Endothelial cell of umbilical vein (primary cell): ENCODE data around the gene PIK3AP1. TPM values are rescaled to one million over a fixed set of nuclear protein-coding genes. Genes with fewer than 3 reads are reported as not detected.

Experiments used
- BruUV-seq: library from RNA; stranded (reverse); fragments of 400-500 nt; replicated peaks from 2 replicates; lab custom pipeline; 2021; lab: Mats Ljungman, UMichigan
- CTCF ChIA-PET: fragments of 300-600, 350-600 bp; sonication (Branson Sonifier 250); formaldehyde crosslinking; loops from one replicate; lab custom pipeline; 2021; ENCODE audit warnings: antibody characterized with exemption, inconsistent platforms; lab: Charles Lee
- POLR2A ChIA-PET: fragments of 300-600, 350-600 bp; sonication (Branson Sonifier 250); formaldehyde crosslinking; loops from one replicate; lab custom pipeline; 2021; ENCODE audit warnings: antibody characterized with exemption, inconsistent platforms; lab: Charles Lee
- DNase-seq: peaks from one replicate; pipeline ENCODE4 v3.0.0-alpha.2; 2011; ENCODE audit warnings: low read depth, low spot score
- FAIRE-seq: peaks from 2 replicates; lab custom pipeline; 2011; peaks lifted over from hg19 to GRCh38; lab: Jason Lieb, UNC
- H2AFZ ChIP-seq: 2 replicates; pipeline ENCODE4 v1.6.0; 2012; ENCODE audit warnings: low read depth, low read length, control low read depth, inconsistent platforms
- H3K27ac ChIP-seq: 2 replicates; pipeline ENCODE4 v1.5.1; 2011; ENCODE audit warnings: low read depth, mild to moderate bottlenecking, control low read depth, low read length, moderate library complexity; ENCODE audit not compliant: insufficient read depth
- H3K27me3 ChIP-seq, 2 experiments: 2 replicates each; pipeline versions ENCODE4 v1.6.0 to v1.6.1; 2011; ENCODE audit warnings: low read length in 2 of 2, mixed read lengths in 1 of 2; ENCODE audit not compliant: control insufficient read depth in 2 of 2, insufficient read depth in 2 of 2
- H3K36me3 ChIP-seq, 2 experiments: 2 replicates in 1 of 2; 3 replicates in 1 of 2; pipeline ENCODE4 v1.5.1; 2011; ENCODE audit warnings: low read length in 2 of 2, mild to moderate bottlenecking in 1 of 2, moderate library complexity in 1 of 2; ENCODE audit not compliant: control insufficient read depth in 2 of 2, insufficient read depth in 2 of 2; ENCODE audit errors: extremely low read depth in 1 of 2
- H3K4me1 ChIP-seq: 3 replicates; pipeline ENCODE4 v1.5.1; 2011; ENCODE audit warnings: mild to moderate bottlenecking, low read length; ENCODE audit not compliant: control insufficient read depth, insufficient read depth; ENCODE audit errors: extremely low read depth
- H3K4me2 ChIP-seq: 2 replicates; pipeline ENCODE4 v1.6.1; 2011; ENCODE audit warnings: low read length, control low read depth, mixed read lengths; ENCODE audit not compliant: insufficient read depth
- H3K4me3 ChIP-seq, 3 experiments: fragments of 200-600 bp in 1 of 3; sonication (generic), shearing (Covaris generic) in 1 of 3; replicated peaks in 1 of 3; 2 replicates each; pipeline ENCODE4 v1.5.1; 2011 to 2016; ENCODE audit warnings: control low read depth in 3 of 3, low read length in 3 of 3, mild to moderate bottlenecking in 2 of 3, inconsistent platforms in 1 of 3, low read depth in 1 of 3, moderate library complexity in 1 of 3; ENCODE audit not compliant: insufficient read depth in 1 of 3
- H3K79me2 ChIP-seq: 2 replicates; pipeline ENCODE4 v1.6.0; 2012; ENCODE audit warnings: low read length, inconsistent platforms; ENCODE audit not compliant: control insufficient read depth, insufficient read depth
- H3K9ac ChIP-seq: replicated peaks from 2 replicates; pipeline ENCODE3; 2011; ENCODE audit warnings: low read length, control low read depth; ENCODE audit not compliant: insufficient read depth; ENCODE audit errors: extremely low read depth
- H3K9me1 ChIP-seq: replicated peaks from 3 replicates; pipeline ENCODE4 v1.6.0; 2011; ENCODE audit warnings: mild to moderate bottlenecking, low read length; ENCODE audit not compliant: control insufficient read depth, insufficient read depth; ENCODE audit errors: extremely low read depth
- H3K9me3 ChIP-seq: replicated peaks from 2 replicates; pipeline ENCODE4 v1.5.1; 2012; ENCODE audit warnings: low read length, inconsistent platforms; ENCODE audit not compliant: control insufficient read depth, insufficient read depth
- H4K20me1 ChIP-seq: replicated peaks from 2 replicates; pipeline ENCODE3; 2011; ENCODE audit warnings: mild to moderate bottlenecking, low read length; ENCODE audit not compliant: control insufficient read depth, insufficient read depth; ENCODE audit errors: extremely low read depth
- EZH2 ChIP-seq: IDR thresholded peaks from 2 replicates; pipeline ENCODE4 v1.6.1; 2012; ENCODE audit warnings: borderline replicate concordance, low read depth, mild to moderate bottlenecking, moderate library complexity, low read length, inconsistent platforms; ENCODE audit not compliant: severe bottlenecking
- FOS ChIP-seq: IDR thresholded peaks from 2 replicates; pipeline ENCODE4 v1.6.1; 2011; ENCODE audit warnings: mild to moderate bottlenecking, low read length, moderate library complexity, borderline replicate concordance; ENCODE audit not compliant: insufficient read depth
- GATA2 ChIP-seq: IDR thresholded peaks from 2 replicates; pipeline ENCODE4 v1.7.0; 2011; ENCODE audit warnings: low read depth, mild to moderate bottlenecking, moderate library complexity, mixed read lengths, low read length; ENCODE audit not compliant: insufficient read length, insufficient read depth
- JUN ChIP-seq: IDR thresholded peaks from 2 replicates; pipeline ENCODE4 v1.6.1; 2011; ENCODE audit warnings: borderline replicate concordance, low read depth; ENCODE audit not compliant: insufficient read length, insufficient read depth
- MYC ChIP-seq: IDR thresholded peaks from one replicate; pipeline ENCODE4 v1.6.1; 2011; ENCODE audit warnings: mild to moderate bottlenecking, low read depth, low read length
- POLR2A ChIP-seq: IDR thresholded peaks from 2 replicates; pipeline ENCODE4 v1.6.1; 2012; ENCODE audit warnings: low read depth, mild to moderate bottlenecking, control low read depth, low read length
- POLR2AphosphoS5 ChIP-seq: IDR thresholded peaks from 2 replicates; pipeline ENCODE4 v1.6.1; 2012; ENCODE audit warnings: low read depth, mild to moderate bottlenecking, control low read depth, low read length, moderate library complexity; ENCODE audit not compliant: insufficient read depth
- dilution Hi-C: fragments of 300-500 bp; cut with MboI; formaldehyde crosslinking; loops from one replicate; pipeline ENCODE4 v1.15.0; 2019; ENCODE audit warnings: low sequenced_read_pairs; ENCODE audit not compliant: extremely low pct_ligation_motif_present
- intact Hi-C: fragments of 100-400 bp; cut with micrococcal nuclease; formaldehyde crosslinking; loops from one replicate; pipeline ENCODE4 v1.10.0; 2022
- polyA plus RNA-seq, 4 experiments: library from polyadenylated mRNA; depleted of rRNA in 3 of 4; stranded (reverse) in 3 of 4; unstranded in 1 of 4; fragments of >200 nt; gene quantifications; 2 replicates each; pipeline versions ENCODE4 v1.2.1 to v1.2.3, GENCODE V29; 2011 to 2012; ENCODE audit warnings: missing spikeins in 1 of 4
- total RNA-seq: library from RNA; stranded (reverse); gene quantifications from 2 replicates; pipeline ENCODE4 v1.2.3, GENCODE V29; 2021
- TF ChIP-seq, protein P1 (sequence below), 2 donors: IDR thresholded peaks; 1 replicate in 1 of 2; 2 replicates in 1 of 2; pipeline ENCODE4 v1.5.1; 2011; ENCODE audit warnings: low read length in 2 of 2, mild to moderate bottlenecking in 2 of 2, moderate library complexity in 2 of 2, control low read depth in 1 of 2, inconsistent platforms in 1 of 2, low read depth in 1 of 2; ENCODE audit not compliant: insufficient read depth in 1 of 2; ENCODE audit errors: extremely low read depth in 1 of 2
- TF ChIP-seq, protein P2 (sequence below): IDR thresholded peaks from 2 replicates; pipeline ENCODE4 v1.6.1; 2011; ENCODE audit not compliant: insufficient read depth, insufficient read length

The PIK3AP1 gene
- total and polyA plus RNA-seq, 2 donors (not counting 3 experiments of a cell fraction or from before 2014, with no cell fraction given), result 0.04 TPM; not detected in 1

DNA sequence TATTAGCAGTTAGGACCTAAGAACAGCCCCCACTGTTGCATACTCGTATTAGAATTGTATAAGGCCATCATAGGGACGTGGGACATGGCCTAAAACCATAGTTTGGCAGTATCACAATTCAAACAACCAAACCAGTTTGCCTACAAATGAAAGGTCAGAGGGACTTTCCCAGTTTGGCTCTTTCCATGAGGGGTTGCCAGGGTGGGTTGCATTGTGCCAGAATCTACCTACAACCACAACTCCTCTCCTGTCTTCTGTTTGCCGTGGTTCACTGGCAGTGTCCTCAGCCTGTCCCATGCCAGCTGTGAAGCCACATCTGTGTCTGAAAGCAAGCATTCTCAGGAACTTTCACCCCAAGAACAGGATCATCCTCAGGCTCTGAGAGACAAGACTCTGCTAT lies 44.5 kb downstream of the PIK3AP1 start:
- dilution Hi-C loops, result no loop called here

More for the DNA sequence above, 44.5 kb downstream of the PIK3AP1 start:
- POLR2A ChIA-PET, result no interaction called here
- no peak for DNase-seq
- CTCF ChIA-PET, result no interaction called here
- Histone ChIP-seq H3K4me2 (no peak overlapping the region), H3K9me1 (no peaks in the 10 kb centered on the region), H3K36me3 (no peaks in the 10 kb centered on the region), H3K79me2 (no peaks in the 10 kb centered on the region), H3K4me1 (no peaks in the 10 kb centered on the region), H3K4me3 (no peak overlapping the region), H4K20me1 (no peaks in the 10 kb centered on the region), H3K9ac (no peak overlapping the region), H3K27me3 (no peaks in the 10 kb centered on the region), H3K9me3 (no peaks in the 10 kb centered on the region), H2AFZ (no peak overlapping the region), H3K27ac (no peak overlapping the region)
- no peak for FAIRE-seq
- BruUV-seq, result no TSS peak
- intact Hi-C loops, result no loop called here
- TF ChIP-seq FOS (no peak), POLR2AphosphoS5 (no peak), GATA2 (no peak), EZH2 (no peak), POLR2A (no peak), JUN (no peak), MYC (no peak)
- TF ChIP-seq, protein P1, sequence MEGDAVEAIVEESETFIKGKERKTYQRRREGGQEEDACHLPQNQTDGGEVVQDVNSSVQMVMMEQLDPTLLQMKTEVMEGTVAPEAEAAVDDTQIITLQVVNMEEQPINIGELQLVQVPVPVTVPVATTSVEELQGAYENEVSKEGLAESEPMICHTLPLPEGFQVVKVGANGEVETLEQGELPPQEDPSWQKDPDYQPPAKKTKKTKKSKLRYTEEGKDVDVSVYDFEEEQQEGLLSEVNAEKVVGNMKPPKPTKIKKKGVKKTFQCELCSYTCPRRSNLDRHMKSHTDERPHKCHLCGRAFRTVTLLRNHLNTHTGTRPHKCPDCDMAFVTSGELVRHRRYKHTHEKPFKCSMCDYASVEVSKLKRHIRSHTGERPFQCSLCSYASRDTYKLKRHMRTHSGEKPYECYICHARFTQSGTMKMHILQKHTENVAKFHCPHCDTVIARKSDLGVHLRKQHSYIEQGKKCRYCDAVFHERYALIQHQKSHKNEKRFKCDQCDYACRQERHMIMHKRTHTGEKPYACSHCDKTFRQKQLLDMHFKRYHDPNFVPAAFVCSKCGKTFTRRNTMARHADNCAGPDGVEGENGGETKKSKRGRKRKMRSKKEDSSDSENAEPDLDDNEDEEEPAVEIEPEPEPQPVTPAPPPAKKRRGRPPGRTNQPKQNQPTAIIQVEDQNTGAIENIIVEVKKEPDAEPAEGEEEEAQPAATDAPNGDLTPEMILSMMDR (IDR thresholded peaks at IDR 0.05; ENCODE audit: extremely low read depth in 1 of 2, insufficient read depth in 1 of 2, low read depth in 1 of 2, low read length in 2 of 2), result no peak
- TF ChIP-seq, protein P2, sequence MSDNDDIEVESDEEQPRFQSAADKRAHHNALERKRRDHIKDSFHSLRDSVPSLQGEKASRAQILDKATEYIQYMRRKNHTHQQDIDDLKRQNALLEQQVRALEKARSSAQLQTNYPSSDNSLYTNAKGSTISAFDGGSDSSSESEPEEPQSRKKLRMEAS, result no peak
